Keratinocyte (primary cell): Measurements from ENCODE around the gene PARP9. TPM values are rescaled to one million over a fixed set of nuclear protein-coding genes. Genes with fewer than 3 reads are reported as not detected.

Experiments
- DNase-seq: peaks from one replicate; pipeline ENCODE4 v3.0.0-alpha.2; 2011; ENCODE audit warnings: low read depth, missing footprints, low spot score
- FAIRE-seq: peaks from 2 replicates; lab custom pipeline; 2011; peaks lifted over from hg19 to GRCh38; lab: Jason Lieb, UNC
- H2AFZ ChIP-seq: 2 replicates; pipeline ENCODE4 v1.6.0; 2012; ENCODE audit warnings: low read length, control low read depth, inconsistent platforms; ENCODE audit not compliant: control insufficient read depth
- H3K27ac ChIP-seq: 2 replicates; pipeline ENCODE4 v1.5.1; 2011; ENCODE audit warnings: low read length; ENCODE audit not compliant: control insufficient read depth, insufficient read depth
- H3K27me3 ChIP-seq: 3 replicates; pipeline ENCODE4 v1.6.0; 2011; ENCODE audit warnings: low read length; ENCODE audit not compliant: control insufficient read depth, insufficient read depth; ENCODE audit errors: extremely low read depth
- H3K36me3 ChIP-seq, 2 experiments: 2 replicates in 1 of 2; 3 replicates in 1 of 2; pipeline ENCODE4 v1.5.1; 2011; ENCODE audit warnings: low read length in 2 of 2, mild to moderate bottlenecking in 1 of 2; ENCODE audit not compliant: control insufficient read depth in 2 of 2, insufficient read depth in 2 of 2; ENCODE audit errors: extremely low read depth in 1 of 2
- H3K4me1 ChIP-seq: 3 replicates; pipeline ENCODE4 v1.5.1; 2011; ENCODE audit warnings: low read length; ENCODE audit not compliant: control insufficient read depth, insufficient read depth; ENCODE audit errors: extremely low read depth
- H3K4me2 ChIP-seq: 3 replicates; pipeline ENCODE4 v1.6.0; 2011; ENCODE audit warnings: low read depth, low read length; ENCODE audit not compliant: control insufficient read depth, insufficient read depth; ENCODE audit errors: extremely low read depth
- H3K4me3 ChIP-seq, 3 experiments: fragments of 200-600 bp in 1 of 3; sonication (generic) in 1 of 3; 2 replicates in 2 of 3; 3 replicates in 1 of 3; pipeline ENCODE4 v1.5.1; 2011 to 2016; ENCODE audit warnings: low read length in 3 of 3, mild to moderate bottlenecking in 3 of 3, control low read depth in 2 of 3, inconsistent platforms in 1 of 3, low read depth in 1 of 3, mixed read lengths in 1 of 3, mixed run types in 1 of 3, moderate library complexity in 1 of 3; ENCODE audit not compliant: control insufficient read depth in 2 of 3, insufficient read depth in 2 of 3; ENCODE audit errors: extremely low read depth in 1 of 3
- H3K79me2 ChIP-seq: 2 replicates; pipeline ENCODE4 v1.6.0; 2012; ENCODE audit warnings: low read length; ENCODE audit not compliant: control insufficient read depth, insufficient read depth
- H3K9ac ChIP-seq: 3 replicates; pipeline ENCODE4 v1.6.0; 2011; ENCODE audit warnings: low read length; ENCODE audit not compliant: control insufficient read depth, insufficient read depth; ENCODE audit errors: extremely low read depth
- H3K9me1 ChIP-seq: 3 replicates; pipeline ENCODE4 v1.6.0; 2011; ENCODE audit warnings: low read length; ENCODE audit not compliant: control insufficient read depth, insufficient read depth; ENCODE audit errors: extremely low read depth
- H3K9me3 ChIP-seq: 2 replicates; pipeline ENCODE4 v1.5.1; 2012; ENCODE audit warnings: low read depth, low read length; ENCODE audit not compliant: control insufficient read depth
- H4K20me1 ChIP-seq: 3 replicates; pipeline ENCODE4 v1.6.0; 2011; ENCODE audit warnings: low read length; ENCODE audit not compliant: control insufficient read depth, insufficient read depth; ENCODE audit errors: extremely low read depth
- CTCF ChIP-seq, 3 experiments: IDR thresholded peaks in 1 of 3; conservative IDR thresholded peaks in 1 of 3; optimal IDR thresholded peaks in 1 of 3; 2 replicates in 2 of 3; 3 replicates in 1 of 3; pipeline versions ENCODE3 to v1.5.1; 2011; ENCODE audit warnings: low read length in 3 of 3, mild to moderate bottlenecking in 3 of 3, moderate library complexity in 2 of 3, control low read depth in 1 of 3, inconsistent platforms in 1 of 3; ENCODE audit not compliant: insufficient read depth in 2 of 3; ENCODE audit errors: extremely low read depth in 1 of 3
- EZH2 ChIP-seq: IDR thresholded peaks from one replicate; pipeline ENCODE4 v1.6.1; 2012; ENCODE audit warnings: inconsistent platforms, mild to moderate bottlenecking, low read length, moderate library complexity
- dilution Hi-C: fragments of 300-500 bp; cut with MboI; formaldehyde crosslinking; loops from one replicate; pipeline ENCODE4 v1.7.0; 2020; ENCODE audit warnings: low sequenced_read_pairs; ENCODE audit not compliant: extremely low pct_ligation_motif_present
- polyA plus RNA-seq, 5 experiments: library from polyadenylated mRNA; depleted of rRNA in 3 of 5; stranded (reverse) in 3 of 5; stranded (forward) in 1 of 5; unstranded in 1 of 5; fragments of >200 nt; gene quantifications; 1 replicate in 1 of 5; 2 replicates in 3 of 5; 3 replicates in 1 of 5; pipeline versions ENCODE4 v1.2.1 to v1.2.3, GENCODE V29; 2011 to 2012; ENCODE audit warnings: missing spikeins in 2 of 5, low read depth in 1 of 5, low replicate concordance in 1 of 5

The PARP9 gene
- polyA plus RNA-seq, 1 donor (not counting 4 experiments of a cell fraction or from before 2014, with no cell fraction given), result 70.1 TPM

- Histone ChIP-seq H3K79me2 (no peaks in the 10 kb centered on the region), H3K9me3 (peaks cover 2% of the 10 kb centered on the region), H3K9ac (no peak overlapping the region), H3K4me3 (no peak overlapping the region), H3K4me2 (no peak overlapping the region), H2AFZ (no peak overlapping the region), H3K27ac (no peak overlapping the region), H3K9me1 (no peaks in the 10 kb centered on the region), H3K4me1 (no peaks in the 10 kb centered on the region), H4K20me1 (no peaks in the 10 kb centered on the region), H3K36me3 (no peaks in the 10 kb centered on the region), H3K27me3 (no peaks in the 10 kb centered on the region)
- DNase-seq, result no peak
- no peak for FAIRE-seq
- TF ChIP-seq CTCF (optimal IDR thresholded peaks at IDR 0.05 in 1 of 3, IDR thresholded peaks at IDR 0.05 in 1 of 3, conservative IDR thresholded peaks at IDR 0.05 in 1 of 3; ENCODE audit: extremely low read depth in 1 of 3, insufficient read depth in 2 of 3, low read length in 3 of 3), result no peak
- no peak for TF ChIP-seq EZH2
- dilution Hi-C loops, result no loop called here
Measured at GRCh38 chr3:122581622-122582021, 17.5 kb upstream of the PARP9 start.

GRCh38 chr3:122580470-122580869 is 16.4 kb upstream of the PARP9 start:
- H3K27ac ChIP-seq, result no peak overlapping the region

More at GRCh38 chr3:122580470-122580869, 16.4 kb upstream of the PARP9 start:
- no peaks in the 10 kb centered on the region for H3K27me3 ChIP-seq
- DNase-seq (no peak), FAIRE-seq (no peak)
- peaks cover 2% of the 10 kb centered on the region for H3K9me3 ChIP-seq
- no peaks in the 10 kb centered on the region for H3K4me1 ChIP-seq
- TF ChIP-seq CTCF (optimal IDR thresholded peaks at IDR 0.05 in 1 of 3, IDR thresholded peaks at IDR 0.05 in 1 of 3, conservative IDR thresholded peaks at IDR 0.05 in 1 of 3; ENCODE audit: extremely low read depth in 1 of 3, insufficient read depth in 2 of 3, low read length in 3 of 3) (no peak), EZH2 (no peak)
- H3K36me3 ChIP-seq, result no peaks in the 10 kb centered on the region
- H3K79me2 ChIP-seq, result no peaks in the 10 kb centered on the region
- dilution Hi-C loops, result no loop called here
- no peak overlapping the region for H3K9ac ChIP-seq
- no peaks in the 10 kb centered on the region for H3K9me1 ChIP-seq
- no peak overlapping the region for H3K4me3 ChIP-seq
- H4K20me1 ChIP-seq, result no peaks in the 10 kb centered on the region
- no peak overlapping the region for H2AFZ ChIP-seq
- H3K4me2 ChIP-seq, result no peak overlapping the region
